GM19372 (cell line): ENCODE results near the gene FCHO2.

Experiments
- ATAC-seq: cut with Tn5 transposase; IDR thresholded peaks from one replicate; pipeline ENCODE4 v1.9.1; 2021; ENCODE audit warnings: mild to moderate bottlenecking, low read depth, moderate library complexity; ENCODE audit not compliant: unreplicated experiment

The FCHO2 gene

DNA sequence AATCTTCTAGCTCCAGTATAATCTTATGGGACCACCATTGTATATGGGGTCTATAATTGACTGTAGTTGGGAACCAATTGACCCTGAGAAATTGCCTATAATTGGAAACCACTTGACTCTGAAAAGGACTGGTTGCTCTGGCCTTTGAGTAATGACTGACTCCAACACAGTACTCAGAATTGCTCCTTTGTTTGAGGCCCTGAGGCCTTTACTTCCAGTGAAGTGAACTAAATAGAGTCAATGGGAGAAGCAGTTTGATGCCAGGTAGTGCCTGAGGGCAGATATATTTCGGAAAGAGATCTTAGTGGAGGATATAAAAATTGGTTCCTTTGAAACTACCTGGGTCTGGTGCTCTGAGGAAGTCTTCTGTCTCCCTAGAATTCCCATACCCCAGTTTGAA, 148.5 kb downstream of the FCHO2 start:
- no peak for ATAC-seq

DNA sequence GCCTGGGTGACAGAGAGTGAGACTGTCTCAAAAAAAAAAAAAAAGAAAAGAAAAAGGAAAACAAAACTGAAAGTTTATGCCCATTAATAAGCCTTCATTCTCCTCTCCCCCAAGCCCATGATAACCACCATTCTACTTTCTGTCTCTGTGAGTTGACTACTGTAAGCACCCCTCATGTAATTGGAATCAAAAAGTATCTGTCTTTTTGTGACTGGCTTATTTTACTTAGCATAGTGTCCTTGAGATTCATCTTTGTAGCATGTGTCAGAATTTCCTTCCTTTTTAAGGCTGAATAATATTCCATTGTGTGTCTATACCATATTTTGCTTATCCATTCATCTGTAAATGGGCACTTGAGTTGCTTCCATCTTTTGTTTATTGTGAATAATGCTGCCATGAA, 150.5 kb downstream of the FCHO2 start:
- no peak for ATAC-seq

DNA sequence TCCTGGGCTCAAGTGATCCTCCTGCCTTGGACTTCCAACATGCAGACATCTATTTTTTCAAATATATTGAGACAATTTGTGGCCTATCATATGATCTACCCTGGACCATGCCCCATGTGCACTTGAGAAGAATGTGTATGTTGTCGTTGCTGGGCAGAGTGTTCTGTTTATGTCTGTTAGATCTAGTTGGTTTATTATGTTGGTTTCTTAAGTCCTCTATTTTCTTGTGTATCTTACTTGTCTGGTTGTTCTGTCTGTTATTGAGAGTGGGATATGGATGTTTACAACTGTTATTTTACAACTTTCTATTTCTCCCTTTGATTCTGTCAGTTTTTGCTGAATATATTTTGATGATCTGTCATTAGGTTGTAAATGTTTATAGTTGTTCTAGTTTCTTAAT, 154.3 kb downstream of the FCHO2 start:
- no peak for ATAC-seq

DNA sequence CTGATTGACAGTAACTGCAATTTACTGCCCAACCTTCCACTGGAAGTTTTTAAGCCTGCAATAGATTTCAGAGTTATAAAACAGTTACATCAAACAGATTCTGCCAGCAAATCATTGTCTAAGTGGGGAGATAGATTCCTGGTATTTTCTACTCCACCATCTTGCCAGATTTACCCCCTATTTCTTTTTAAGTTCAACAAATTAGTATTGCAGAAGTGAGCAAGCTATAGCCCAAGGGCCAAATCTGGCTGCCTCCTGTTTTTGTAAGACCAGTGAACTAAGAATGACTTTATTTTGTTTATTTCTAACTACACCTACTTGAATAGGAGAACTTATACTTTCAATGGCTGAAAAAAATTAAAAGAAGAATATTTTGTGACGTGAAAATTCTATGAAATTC, 155.7 kb downstream of the FCHO2 start:
- ATAC-seq = no peak

DNA sequence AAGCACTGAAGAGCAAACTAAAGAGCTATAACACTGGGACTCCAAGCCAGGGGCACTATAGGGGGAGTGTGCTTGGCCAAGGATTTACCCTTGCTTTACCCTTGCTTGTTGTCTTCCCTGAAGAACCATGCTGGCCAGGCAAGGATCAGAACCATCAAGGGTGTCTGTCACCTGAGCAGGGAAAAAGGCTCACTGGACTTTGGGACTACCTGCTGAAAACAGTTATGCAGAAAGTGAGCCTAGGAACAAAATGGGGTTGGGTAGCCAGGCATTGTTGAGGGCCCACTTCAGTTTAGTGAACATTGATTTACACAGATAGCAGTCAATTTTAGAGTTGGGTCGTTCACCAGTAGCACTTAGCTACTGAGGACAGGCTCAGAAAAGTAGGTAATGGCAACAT, 156.5 kb downstream of the FCHO2 start:
- no peak for ATAC-seq

DNA sequence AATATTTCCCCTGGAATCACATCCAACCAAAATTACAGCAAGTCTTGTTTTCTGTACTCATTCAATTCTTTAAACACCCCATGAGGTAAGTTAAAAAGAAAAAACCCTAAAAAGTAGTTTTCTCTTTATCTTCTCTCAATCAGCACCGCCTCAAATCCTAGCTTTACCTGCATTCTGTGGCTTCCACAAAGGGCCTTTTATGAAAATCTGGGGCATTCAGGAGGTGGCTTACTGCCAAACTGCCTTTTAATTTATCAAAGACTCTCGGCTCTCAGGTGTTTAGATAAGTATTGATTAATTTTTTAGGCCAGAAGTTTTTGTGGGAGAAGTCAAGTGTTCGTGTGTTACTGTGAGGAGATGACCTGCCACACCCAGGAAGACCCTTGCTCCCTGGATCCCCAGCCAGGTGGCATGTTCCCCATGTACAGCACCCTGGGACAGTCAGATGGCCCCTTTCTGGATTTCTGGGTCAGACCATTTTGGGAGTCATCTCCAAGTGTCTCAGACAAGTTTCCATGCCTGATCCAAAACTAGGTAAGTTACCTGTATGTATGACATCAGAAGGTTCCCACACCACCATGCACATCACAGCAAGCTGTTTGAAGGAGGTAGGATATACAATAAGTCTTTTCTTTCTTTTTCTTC, 158.3 kb downstream of the FCHO2 start:
- ATAC-seq = no peak

DNA sequence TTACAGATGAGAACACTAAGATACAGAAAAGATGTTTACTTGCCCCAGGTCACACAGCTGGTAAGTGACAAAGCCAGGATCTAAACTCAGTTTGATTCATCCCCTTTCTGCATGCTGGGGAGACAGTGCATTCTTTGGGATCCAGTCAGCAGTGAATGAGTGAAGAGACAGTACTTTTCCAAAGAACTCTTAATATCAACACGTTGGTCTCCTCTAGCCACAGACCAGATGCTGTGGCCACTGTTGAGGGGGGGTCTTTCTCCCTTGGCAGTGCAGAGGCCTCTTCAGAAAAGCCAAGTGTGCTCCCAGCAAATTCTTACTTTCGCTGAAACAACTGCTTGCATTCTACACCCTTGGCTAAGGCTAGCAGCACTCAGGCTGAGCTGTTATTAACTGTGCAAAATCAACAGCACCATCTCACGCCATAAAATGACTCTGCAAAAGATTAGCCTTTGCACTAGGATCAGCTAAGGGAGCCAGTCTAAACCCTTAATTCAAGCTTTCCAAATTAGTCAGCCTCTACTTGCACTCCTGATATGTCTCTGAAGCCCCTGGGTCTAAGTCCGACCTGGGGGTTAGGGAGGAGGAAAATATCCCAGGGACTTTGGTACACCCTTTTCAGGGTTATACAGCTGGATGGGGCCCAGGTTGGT, 159.7 kb downstream of the FCHO2 start:
- ATAC-seq = no peak

DNA sequence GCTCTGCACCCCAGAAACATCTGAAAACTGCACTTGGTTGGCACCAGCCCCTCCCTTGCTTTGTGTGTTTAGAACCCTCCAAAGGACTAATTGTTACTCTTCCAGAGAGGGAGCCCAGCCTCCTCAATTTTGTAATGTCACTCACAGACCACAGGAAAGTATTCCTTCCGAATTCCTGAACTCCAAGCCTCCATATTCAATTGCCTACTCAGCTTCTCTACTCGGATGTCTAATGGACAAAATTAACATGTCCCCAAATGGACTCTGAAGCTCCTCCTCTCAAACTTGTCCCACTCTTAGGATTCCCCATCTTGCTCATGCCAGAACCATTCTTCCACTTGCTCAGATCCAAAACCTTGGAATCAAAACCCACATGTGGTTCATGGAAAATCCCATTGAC, 160.7 kb downstream of the FCHO2 start:
- no peak for ATAC-seq

DNA sequence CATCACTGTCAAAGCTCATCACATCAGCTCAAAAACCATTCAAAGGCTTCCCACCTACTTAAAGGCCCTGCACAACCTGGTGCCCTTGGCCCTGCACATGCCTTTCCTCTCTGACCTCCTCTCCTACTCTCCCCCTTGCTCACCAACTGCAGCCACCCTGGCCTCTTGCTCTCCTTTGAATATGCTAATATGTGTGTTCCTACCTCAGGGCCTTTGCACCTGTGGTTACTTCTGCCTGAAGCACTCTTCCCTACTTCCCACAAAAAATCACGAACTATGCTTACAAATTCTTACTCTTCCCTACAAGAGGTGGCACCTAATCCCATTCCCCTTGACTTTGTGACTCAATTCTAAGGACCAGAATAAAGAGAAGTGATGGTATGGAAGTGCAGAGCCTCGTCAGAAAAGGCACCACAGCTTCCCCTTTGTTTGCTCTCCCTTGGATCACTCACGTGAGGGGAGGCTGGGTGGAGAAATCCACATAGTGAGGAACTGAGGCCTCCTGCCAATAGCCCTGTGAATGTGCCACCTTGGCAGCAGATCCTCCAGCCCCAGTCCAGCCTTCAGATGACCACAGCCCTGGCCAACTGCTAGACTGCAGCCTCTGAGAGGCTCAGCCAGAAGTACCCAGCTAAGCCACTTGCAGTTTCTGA, 161.4 kb downstream of the FCHO2 start:
- no peak for ATAC-seq

DNA sequence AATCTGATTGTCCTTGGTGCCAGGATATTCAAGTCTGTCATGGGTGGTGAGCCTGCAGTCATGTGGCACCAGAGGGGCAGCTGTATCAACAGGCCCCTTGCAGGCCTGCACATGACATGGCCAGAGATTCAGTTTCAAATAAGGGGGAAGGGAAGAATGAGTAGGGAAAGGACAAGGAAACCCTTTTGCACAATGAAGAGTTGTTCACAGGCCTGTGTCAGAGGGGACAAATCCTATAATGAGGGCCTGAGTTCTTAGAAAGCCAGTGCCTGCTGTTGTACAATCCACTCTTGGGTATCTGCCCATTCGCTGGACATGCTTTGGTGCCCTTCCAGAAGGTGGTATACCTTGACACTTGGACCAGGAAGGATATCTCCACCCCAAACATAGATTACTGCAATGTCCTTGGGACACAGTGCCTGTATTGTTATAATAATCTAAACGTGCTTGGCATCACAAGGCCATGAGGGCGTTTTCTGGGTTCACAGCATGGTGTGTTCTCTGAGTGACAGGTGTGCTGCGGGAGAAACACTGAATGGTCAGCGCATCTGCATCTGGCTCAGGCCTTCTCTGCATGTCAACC, 162.6 kb downstream of the FCHO2 start:
- no peak for ATAC-seq

DNA sequence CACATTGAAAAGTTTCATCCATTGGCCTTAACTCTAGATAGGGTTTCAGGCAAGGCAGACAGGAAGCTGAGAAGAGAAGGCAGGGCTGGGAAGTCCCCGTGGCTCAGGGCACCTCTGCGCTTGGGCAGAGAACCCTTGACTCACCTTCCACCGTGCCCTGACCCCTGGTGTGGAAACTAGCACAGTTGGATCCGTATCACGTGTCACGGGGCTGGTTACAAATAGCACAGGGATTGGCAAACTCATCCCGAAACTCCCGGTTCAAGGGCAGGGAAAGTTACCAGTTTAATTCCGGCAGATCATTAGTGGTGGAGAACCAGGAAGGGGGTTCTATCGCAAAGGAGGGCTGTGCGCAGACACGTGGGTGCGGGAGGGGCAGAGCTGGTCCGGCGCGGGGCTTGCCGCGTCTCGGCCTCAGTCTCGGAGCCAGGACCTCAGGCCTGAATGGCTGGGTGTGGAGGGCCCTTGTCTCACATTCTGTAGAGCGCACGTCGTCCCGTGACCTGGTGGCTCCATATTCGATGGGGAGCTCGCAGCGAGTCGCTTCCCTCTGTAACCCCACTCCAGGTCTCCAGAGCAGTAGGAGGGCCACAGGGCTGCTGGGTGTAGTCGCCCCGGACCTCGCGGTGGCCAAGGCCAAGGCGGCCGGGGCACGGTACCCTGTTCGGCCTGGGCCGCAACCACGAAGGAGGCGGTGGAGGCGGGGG, 163.8 kb downstream of the FCHO2 start:
- ATAC-seq = no peak

DNA sequence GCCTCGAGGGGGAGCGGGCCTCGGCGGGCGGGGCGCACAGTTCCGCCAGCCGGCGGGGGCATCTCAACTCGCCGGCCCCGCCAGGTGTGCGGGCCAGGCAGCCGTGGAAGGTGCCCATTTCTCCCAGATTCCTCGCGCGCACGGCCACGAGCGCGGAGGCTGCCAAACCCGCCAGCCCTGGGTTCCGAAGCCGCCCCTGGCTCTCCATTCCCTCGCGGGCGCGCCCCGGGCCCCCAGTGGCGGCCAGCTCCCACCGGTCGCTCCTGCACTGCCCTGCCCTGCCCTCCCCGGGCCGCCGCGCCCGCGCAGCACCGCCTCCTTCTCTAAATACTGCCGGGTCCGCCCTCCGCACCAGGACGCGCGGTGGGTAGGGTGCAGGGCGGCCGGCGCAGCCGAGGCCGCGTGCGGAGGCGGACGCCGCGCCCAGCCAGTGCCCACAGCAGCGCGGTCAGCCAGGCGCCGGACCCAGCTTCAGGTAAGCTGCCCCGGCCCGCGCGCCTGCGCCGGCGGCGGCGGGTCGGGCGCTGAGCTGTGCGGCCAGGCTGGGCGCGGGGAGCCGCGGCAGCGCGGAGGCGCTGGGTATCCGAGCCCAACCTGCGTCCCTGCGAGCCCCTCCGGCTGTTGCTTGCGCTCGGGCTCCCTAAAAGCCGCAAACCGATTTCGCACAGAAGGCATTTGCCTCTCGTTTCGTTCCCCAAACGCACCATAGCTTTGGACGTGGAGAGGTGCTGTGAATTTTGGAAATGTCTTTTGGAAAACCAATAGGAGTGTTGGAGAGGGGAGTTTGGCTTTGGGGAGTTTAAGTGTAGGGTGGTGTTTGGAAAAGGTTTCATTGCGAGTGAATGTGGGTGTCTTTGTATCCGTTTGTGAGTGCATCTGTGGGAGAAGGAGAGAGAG, 164.6 kb downstream of the FCHO2 start, which contains the start of gene TMEM171:
Gene TMEM171 (plus strand): TSS at position 354 of the 897 bp plus-strand sequence. CDS start 2,799 bp downstream, outside the sequence.
- no peak for ATAC-seq

DNA sequence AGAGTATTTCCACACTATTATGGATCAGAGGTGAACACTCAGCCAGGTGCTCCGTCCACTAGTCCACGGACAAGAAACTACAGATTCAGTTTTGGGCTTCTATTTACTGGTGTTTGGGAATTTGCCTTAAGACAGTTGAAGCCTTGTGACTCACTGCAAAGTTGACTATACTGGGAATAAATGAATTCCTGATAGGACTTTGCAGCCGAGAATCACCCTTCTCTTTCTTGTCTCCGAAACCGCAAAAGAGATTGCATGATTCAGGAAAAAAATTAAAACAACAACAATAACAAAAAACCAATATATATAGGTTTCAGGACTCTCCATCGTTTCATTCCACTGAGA, 165.2 kb downstream of the FCHO2 start:
- no peak for ATAC-seq

DNA sequence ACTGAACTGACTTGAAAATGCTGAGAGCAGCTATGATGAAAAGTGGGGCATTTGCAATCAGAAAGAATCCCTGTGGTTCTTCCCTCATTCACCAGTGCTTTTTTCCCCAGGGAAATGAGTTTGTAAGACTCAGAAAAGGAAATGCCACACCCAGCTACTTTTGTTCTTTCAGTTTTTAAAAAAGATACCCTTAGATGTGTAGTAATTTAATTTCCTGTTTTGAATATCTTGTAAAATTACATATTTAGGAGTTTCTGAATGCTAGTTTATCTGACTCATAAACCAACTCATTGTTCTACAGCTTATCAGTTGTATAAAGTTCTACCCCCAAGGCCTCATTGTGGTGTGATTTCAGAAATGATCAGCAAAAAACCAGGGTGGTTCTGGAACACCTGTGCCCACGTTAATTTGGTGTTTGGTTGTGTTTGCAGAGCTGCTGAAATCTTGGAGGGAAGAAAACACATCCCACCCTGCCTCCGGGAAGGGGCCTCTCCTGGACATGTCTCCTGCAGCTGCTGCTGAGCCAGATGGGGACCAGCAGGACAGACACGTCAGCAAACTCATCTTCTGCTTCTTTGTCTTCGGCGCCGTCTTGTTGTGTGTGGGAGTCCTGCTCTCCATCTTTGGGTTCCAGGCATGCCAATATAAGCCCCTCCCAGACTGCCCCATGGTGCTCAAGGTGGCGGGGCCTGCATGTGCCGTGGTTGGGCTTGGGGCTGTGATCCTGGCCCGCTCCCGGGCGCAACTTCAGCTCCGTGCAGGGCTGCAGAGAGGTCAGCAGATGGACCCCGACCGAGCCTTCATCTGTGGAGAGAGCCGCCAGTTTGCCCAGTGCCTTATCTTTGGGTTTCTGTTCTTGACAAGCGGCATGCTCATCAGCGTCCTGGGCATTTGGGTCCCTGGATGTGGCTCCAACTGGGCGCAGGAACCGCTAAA, 167.3 kb downstream of the FCHO2 start:
- no peak for ATAC-seq

DNA sequence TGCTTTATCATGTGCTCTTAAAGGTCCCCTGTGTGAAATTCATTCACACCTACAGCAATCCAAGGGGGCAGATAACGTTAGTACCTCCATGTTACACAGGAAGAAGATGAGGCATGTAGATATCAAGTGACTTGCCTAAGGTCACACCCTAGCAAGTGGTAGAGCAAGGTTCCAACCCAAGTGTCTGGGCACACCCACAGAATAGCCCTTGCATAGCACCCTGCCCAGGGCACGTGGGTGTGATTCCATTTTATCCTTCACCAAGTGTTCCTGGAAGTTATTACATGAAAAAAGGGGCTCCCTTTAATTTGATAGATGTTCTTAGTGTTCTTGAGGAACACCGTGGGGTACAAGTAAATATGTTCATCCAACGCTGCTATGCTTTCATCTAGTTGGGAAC, 169.4 kb downstream of the FCHO2 start:
- no peak for ATAC-seq

DNA sequence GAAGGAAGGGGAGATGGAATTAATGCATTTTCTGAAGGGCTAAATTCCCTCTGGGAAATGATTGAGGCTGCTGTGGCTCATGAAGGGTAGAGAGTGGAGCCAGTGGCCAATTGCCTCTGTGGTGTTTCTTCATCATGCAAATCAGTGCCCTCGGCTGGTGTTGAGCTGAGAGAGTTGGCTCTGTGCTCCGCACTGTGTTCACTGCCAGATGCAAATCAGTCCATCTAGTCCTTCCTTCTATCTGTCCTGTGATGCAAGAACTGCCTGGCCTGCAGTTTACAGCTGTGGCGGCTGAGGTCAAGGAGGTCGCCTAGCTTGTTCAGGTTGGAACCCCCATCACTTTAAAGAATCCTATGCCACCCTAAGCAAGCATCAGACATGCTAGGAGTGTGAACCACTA, 170.5 kb downstream of the FCHO2 start:
- no peak for ATAC-seq

DNA sequence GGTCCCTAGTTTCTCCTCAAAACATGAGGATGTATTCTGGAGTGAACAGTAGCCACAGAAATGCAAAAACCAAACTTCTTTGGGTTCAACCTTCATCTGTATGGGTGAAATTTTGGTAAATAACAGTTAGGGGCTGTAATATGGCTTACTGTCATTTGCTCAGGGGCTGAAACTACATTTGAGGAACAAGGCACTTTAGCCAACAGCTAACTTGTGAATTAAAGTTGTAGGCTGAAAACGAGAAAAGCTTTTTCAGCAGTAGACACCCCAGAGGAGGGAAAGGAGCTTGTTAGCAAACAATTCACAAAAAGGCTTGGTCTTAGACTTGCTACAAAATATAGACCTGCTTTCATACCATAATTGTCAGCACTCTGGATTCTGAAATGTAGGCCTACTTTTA, 171.1 kb downstream of the FCHO2 start:
- no peak for ATAC-seq

DNA sequence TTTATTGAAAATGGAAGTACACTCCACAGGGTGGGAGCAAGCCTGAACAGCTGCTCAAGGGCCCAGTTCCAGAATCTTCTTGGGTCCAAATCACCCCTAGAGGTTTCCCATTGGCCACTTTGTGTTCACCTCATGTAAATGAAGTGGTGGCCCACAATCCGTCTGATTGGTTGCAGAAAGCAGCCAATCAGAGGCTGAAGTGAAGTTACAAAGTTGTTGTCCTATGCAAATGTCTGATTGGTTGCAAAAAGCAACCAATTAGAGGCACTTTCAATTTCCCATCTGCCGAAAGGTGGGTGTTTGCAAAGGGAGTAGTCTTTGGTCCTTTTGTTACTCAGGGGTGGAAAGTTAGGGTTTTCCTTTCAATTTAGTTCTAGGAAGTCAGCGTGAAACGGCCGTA, 173.3 kb downstream of the FCHO2 start:
- ATAC-seq = no peak

DNA sequence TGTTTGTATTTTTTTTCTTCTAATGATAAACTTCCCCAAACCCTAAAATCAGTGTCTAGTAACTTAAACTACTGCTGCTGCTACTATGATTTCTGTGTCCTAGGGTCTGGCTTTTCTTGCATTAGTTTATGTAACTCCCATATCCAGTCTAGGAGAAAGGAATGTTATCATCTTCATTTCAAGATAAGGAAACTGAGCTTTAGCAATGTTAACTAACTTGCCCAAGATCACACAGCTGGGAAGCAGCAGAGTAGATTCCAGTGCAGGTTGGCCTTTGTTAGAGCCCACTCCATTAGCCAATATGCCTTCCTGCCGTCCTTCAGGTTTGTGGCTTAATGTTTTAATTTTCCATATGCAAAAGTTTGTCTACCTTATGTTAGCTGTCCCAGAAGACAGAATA, 175.0 kb downstream of the FCHO2 start:
- ATAC-seq = no peak
